PC-9 (cell line): ENCODE data around the gene MRPL48. TPM values are rescaled to one million over a fixed set of nuclear protein-coding genes. Genes with fewer than 3 reads are reported as not detected.

Experiments
- BruUV-seq: library from RNA; stranded (reverse); fragments of 400-500 nt; replicated peaks from 2 replicates; lab custom pipeline; 2021; lab: Mats Ljungman, UMichigan
- CTCF ChIA-PET: fragments of 300-600 bp; sonication (Branson Sonifier 250); formaldehyde crosslinking; loops from one replicate; lab custom pipeline; 2022; ENCODE audit warnings: antibody characterized with exemption; lab: Charles Lee
- POLR2A ChIA-PET: fragments of 300-600 bp; sonication (Branson Sonifier 250); formaldehyde crosslinking; loops from one replicate; lab custom pipeline; 2022; ENCODE audit warnings: antibody characterized with exemption; ENCODE audit not compliant: unreplicated experiment; lab: Charles Lee
- DNase-seq, 2 experiments: peaks; one replicate each; pipeline versions ENCODE4 v3.0.0 to v3.0.0-alpha.2; 2015 to 2022; ENCODE audit warnings: mixed read lengths in 1 of 2
- H2AFZ ChIP-seq: fragments of 200-600 bp; sonication (generic); 2 replicates; pipeline ENCODE4 v1.8.1; 2017; ENCODE audit warnings: antibody characterized with exemption
- H3F3A ChIP-seq: fragments of 200-600 bp; sonication (generic); 2 replicates; pipeline ENCODE4 v1.8.1; 2017; ENCODE audit warnings: antibody characterized with exemption, mild to moderate bottlenecking, low read depth; ENCODE audit not compliant: insufficient read depth
- H3K27ac ChIP-seq: fragments of 200-600 bp; sonication (generic); 2 replicates; pipeline ENCODE4 v1.6.1; 2016; ENCODE audit warnings: mixed run types
- H3K27me3 ChIP-seq: fragments of 200-600 bp; sonication (generic); 2 replicates; pipeline ENCODE4 v1.6.1; 2016; ENCODE audit warnings: low read depth, mixed run types; ENCODE audit not compliant: insufficient read depth
- H3K36me3 ChIP-seq: fragments of 200-600 bp; sonication (generic); 2 replicates; pipeline ENCODE4 v1.6.1; 2016; ENCODE audit warnings: low read depth, mixed run types
- H3K4me1 ChIP-seq: fragments of 200-600 bp; sonication (generic); replicated peaks from 2 replicates; pipeline ENCODE4 v1.6.1; 2016; ENCODE audit warnings: mixed run types; ENCODE audit not compliant: insufficient read depth
- H3K4me2 ChIP-seq: fragments of 200-600 bp; sonication (generic); 2 replicates; pipeline ENCODE4 v1.6.1; 2017; ENCODE audit warnings: mixed run types
- H3K4me3 ChIP-seq: fragments of 200-600 bp; sonication (generic); 2 replicates; pipeline ENCODE4 v1.6.1; 2016; ENCODE audit warnings: mixed run types
- H3K79me2 ChIP-seq: fragments of 200-600 bp; sonication (generic); 2 replicates; pipeline ENCODE4 v1.6.1; 2017; ENCODE audit warnings: low read depth, mixed run types
- H3K9me2 ChIP-seq: fragments of 200-600 bp; sonication (generic); 2 replicates; pipeline ENCODE4 v1.8.1; 2017; ENCODE audit warnings: mild to moderate bottlenecking; ENCODE audit not compliant: insufficient read depth
- H3K9me3 ChIP-seq: fragments of 200-600 bp; sonication (generic); 2 replicates; pipeline ENCODE4 v1.8.1; 2016; ENCODE audit warnings: low read depth; ENCODE audit not compliant: insufficient read depth
- H4K20me1 ChIP-seq: fragments of 200-600 bp; sonication (generic); 2 replicates; pipeline ENCODE4 v1.8.1; 2017; ENCODE audit not compliant: insufficient read depth
- CTCF ChIP-seq: fragments of 200-600 bp; sonication (generic); conservative IDR thresholded peaks from 2 replicates; pipeline ENCODE4 v1.6.1; 2017; ENCODE audit warnings: mixed run types, antibody characterized with exemption, mild to moderate bottlenecking, moderate library complexity
- EZH2 ChIP-seq: fragments of 200-600 bp; sonication (generic); IDR thresholded peaks from 2 replicates; pipeline ENCODE4 v1.8.0; 2017; ENCODE audit warnings: antibody characterized with exemption, low read depth
- intact Hi-C: fragments of 100-400 bp; cut with micrococcal nuclease; formaldehyde crosslinking; loops from one replicate; pipeline ENCODE4 v1.10.0; 2022; ENCODE audit not compliant: unreplicated experiment
- total RNA-seq: library from RNA; stranded (reverse); gene quantifications from 2 replicates; pipeline ENCODE4 v1.2.3, GENCODE V29; 2021

Gene MRPL48
- total RNA-seq, 1 experiment from 2014 or later = 64.5 TPM

- TF ChIP-seq CTCF = no peak
- no peak for TF ChIP-seq EZH2
- H3K4me2 ChIP-seq = no peak overlapping the region
- ChIA-PET CTCF (no interaction called here), POLR2A (no interaction called here)
- H3F3A ChIP-seq = peaks cover 4% of the 10 kb centered on the region; the same call in 1 of the 2 replicates
- no peaks in the 10 kb centered on the region for H4K20me1 ChIP-seq
- DNase-seq = no peak
- H3K27me3 ChIP-seq = no peaks in the 10 kb centered on the region
- BruUV-seq = no TSS peak
- intact Hi-C loops = no loop called here
- no peak overlapping the region for H3K27ac ChIP-seq
- no peaks in the 10 kb centered on the region for H3K9me3 ChIP-seq
- H3K36me3 ChIP-seq = peaks cover 13% of the 10 kb centered on the region; the same call in 1 of the 2 replicates
- no peaks in the 10 kb centered on the region for H3K9me2 ChIP-seq
- no peaks in the 10 kb centered on the region for H3K79me2 ChIP-seq
- no peak overlapping the region for H3K4me3 ChIP-seq
- no peak overlapping the region for H2AFZ ChIP-seq
- no peaks in the 10 kb centered on the region for H3K4me1 ChIP-seq
Observed at GRCh38 chr11:73810637-73811036, 23.0 kb downstream of the MRPL48 start.

DNA sequence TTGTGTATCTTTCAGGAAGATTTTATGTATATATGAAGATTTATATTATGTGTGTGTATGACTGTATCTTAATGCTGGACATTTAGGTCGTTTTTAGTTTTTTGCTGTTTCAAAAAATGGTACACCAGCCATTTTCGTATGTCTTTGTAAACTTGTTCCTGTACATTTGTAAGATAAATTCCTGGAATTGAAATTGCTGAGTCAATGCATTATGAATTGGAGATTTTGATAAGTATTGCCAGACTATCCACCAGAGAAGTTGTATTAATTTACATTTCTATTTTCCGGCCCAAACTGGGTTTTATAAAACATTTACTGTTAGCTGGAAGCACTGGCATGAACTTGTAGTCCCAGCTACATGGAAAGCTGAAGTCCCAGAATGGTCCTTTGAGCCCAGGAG, 24.6 kb downstream of the MRPL48 start:
- POLR2A ChIA-PET = no interaction called here
- H3K36me3 ChIP-seq = peaks cover 13% of the 10 kb centered on the region; the same call in 1 of the 2 replicates
- DNase-seq = no peak
- H3K79me2 ChIP-seq = no peaks in the 10 kb centered on the region
- intact Hi-C loops = no loop called here
- no peak overlapping the region for H3K4me3 ChIP-seq
- no peaks in the 10 kb centered on the region for H3K4me1 ChIP-seq
- CTCF ChIA-PET = no interaction called here
- no peaks in the 10 kb centered on the region for H3K9me3 ChIP-seq
- H3K27me3 ChIP-seq = no peaks in the 10 kb centered on the region
- no peaks in the 10 kb centered on the region for H3F3A ChIP-seq
- no peak overlapping the region for H2AFZ ChIP-seq
- no TSS peak for BruUV-seq
- H4K20me1 ChIP-seq = no peaks in the 10 kb centered on the region
- no peaks in the 10 kb centered on the region for H3K9me2 ChIP-seq
- TF ChIP-seq EZH2 = no peak
- no peak for TF ChIP-seq CTCF
- no peak overlapping the region for H3K27ac ChIP-seq
- no peak overlapping the region for H3K4me2 ChIP-seq

- no peaks in the 10 kb centered on the region for H3K79me2 ChIP-seq
- DNase-seq = no peak
- no peak for TF ChIP-seq CTCF
- no peak for TF ChIP-seq EZH2
- intact Hi-C loops = no loop called here
- no peak overlapping the region for H3K27ac ChIP-seq
- BruUV-seq = no TSS peak
- H3K9me3 ChIP-seq = no peaks in the 10 kb centered on the region
- no peak overlapping the region for H2AFZ ChIP-seq
- no peaks in the 10 kb centered on the region for H3K4me1 ChIP-seq
- H3K4me2 ChIP-seq = no peak overlapping the region
- 0 out of 2 replicates have a peak, but pooled peaks cover 6% of the 10 kb centered on the region for H3K36me3 ChIP-seq
- POLR2A ChIA-PET = interaction anchor here (0.6 kb wide), 1 partner anchor 92 kb away, joined by 6 read pairs; no protein-coding TSS in a partner anchor
- no peaks in the 10 kb centered on the region for H3K9me2 ChIP-seq
- H3K27me3 ChIP-seq = no peaks in the 10 kb centered on the region
- no peaks in the 10 kb centered on the region; the same call in 1 of the 2 replicates for H4K20me1 ChIP-seq
- 0 out of 2 replicates have a peak, but pooled peaks cover 6% of the 10 kb centered on the region for H3F3A ChIP-seq
- no peak overlapping the region for H3K4me3 ChIP-seq
- CTCF ChIA-PET = no interaction called here
Observed at GRCh38 chr11:73814812-73815211, 27.1 kb downstream of the MRPL48 start.
